BLaER1 (cell line): ENCODE results near the gene UBE2C.
A peak's percentile ranks its signal among the peaks of the same experiment; 100 is the strongest.

Source experiments
- H3K27ac ChIP-seq: shearing (Covaris generic); formaldehyde crosslinking; 2 replicates; pipeline ENCODE4 v1.8.1; 2022
- H3K27me3 ChIP-seq: shearing (Covaris generic); formaldehyde crosslinking; 2 replicates; pipeline ENCODE4 v1.8.1; 2022
- H3K36me3 ChIP-seq: shearing (Covaris generic); formaldehyde crosslinking; 2 replicates; pipeline ENCODE4 v1.8.1; 2022
- H3K4me1 ChIP-seq: shearing (Covaris generic); formaldehyde crosslinking; 2 replicates; pipeline ENCODE4 v1.8.1; 2022
- H3K4me2 ChIP-seq: shearing (Covaris generic); formaldehyde crosslinking; 2 replicates; pipeline ENCODE4 v1.8.1; 2022
- H3K4me3 ChIP-seq: shearing (Covaris generic); formaldehyde crosslinking; 2 replicates; pipeline ENCODE4 v1.8.1; 2022
- H3K9ac ChIP-seq: shearing (Covaris generic); formaldehyde crosslinking; 2 replicates; pipeline ENCODE4 v1.8.1; 2022
- H3K9me3 ChIP-seq: shearing (Covaris generic); formaldehyde crosslinking; 2 replicates; pipeline ENCODE4 v1.8.1; 2022
- H4K20me1 ChIP-seq: shearing (Covaris generic); formaldehyde crosslinking; 2 replicates; pipeline ENCODE4 v1.8.1; 2022
- Cebpa-rat ChIP-seq: shearing (Covaris generic); IDR thresholded peaks from 2 replicates; pipeline ENCODE4 v1.8.1; 2022

UBE2C gene

GRCh38 chr20:45857114-45857881 is 44.9 kb downstream of the UBE2C start, which contains the start of the genes ACOT8 and ZSWIM3:
TSS of gene ACOT8 (minus strand) at chr20:45857392. CDS start at chr20:45857315, 77 bp downstream.
TSS of gene ZSWIM3 (plus strand) at chr20:45857614. CDS start at chr20:45857826, 212 bp downstream.
- Histone ChIP-seq H3K27me3 (no peaks in the 10 kb centered on the region), H3K9me3 (no peaks in the 10 kb centered on the region), H3K4me3 (peak within 1 kb of the TSS; percentile 90), H3K9ac (peak within 1 kb of the TSS; percentile 87), H3K4me1 (peaks cover 35% of the 10 kb centered on the region), H4K20me1 (no peaks in the 10 kb centered on the region), H3K36me3 (peaks cover 35% of the 10 kb centered on the region), H3K27ac (peak within 1 kb of the TSS; percentile 83), H3K4me2 (peak within 1 kb of the TSS; percentile 94)
- TF ChIP-seq Cebpa-rat = no peak

GRCh38 chr20:45857882-45858216 is 45.4 kb downstream of the UBE2C start:
- no peak for TF ChIP-seq Cebpa-rat
- Histone ChIP-seq H3K9ac (peak overlapping the region; percentile 79), H3K4me1 (peaks cover 35% of the 10 kb centered on the region), H3K27ac (peak overlapping the region; percentile 71; the same call in 1 of the 2 replicates), H3K4me2 (peak overlapping the region; percentile 90), H3K9me3 (no peaks in the 10 kb centered on the region), H3K36me3 (peaks cover 29% of the 10 kb centered on the region), H3K27me3 (no peaks in the 10 kb centered on the region), H3K4me3 (peak overlapping the region; percentile 90), H4K20me1 (no peaks in the 10 kb centered on the region)

- Histone ChIP-seq H3K9ac (no peak overlapping the region), H3K27ac (no peak overlapping the region), H3K4me1 (peaks cover 35% of the 10 kb centered on the region), H3K4me2 (no peak overlapping the region), H3K9me3 (no peaks in the 10 kb centered on the region), H4K20me1 (no peaks in the 10 kb centered on the region), H3K4me3 (no peak overlapping the region), H3K27me3 (no peaks in the 10 kb centered on the region), H3K36me3 (peaks cover 9% of the 10 kb centered on the region)
- no peak for TF ChIP-seq Cebpa-rat
Observed at GRCh38 chr20:45859916-45860315, 47.5 kb downstream of the UBE2C start.

DNA sequence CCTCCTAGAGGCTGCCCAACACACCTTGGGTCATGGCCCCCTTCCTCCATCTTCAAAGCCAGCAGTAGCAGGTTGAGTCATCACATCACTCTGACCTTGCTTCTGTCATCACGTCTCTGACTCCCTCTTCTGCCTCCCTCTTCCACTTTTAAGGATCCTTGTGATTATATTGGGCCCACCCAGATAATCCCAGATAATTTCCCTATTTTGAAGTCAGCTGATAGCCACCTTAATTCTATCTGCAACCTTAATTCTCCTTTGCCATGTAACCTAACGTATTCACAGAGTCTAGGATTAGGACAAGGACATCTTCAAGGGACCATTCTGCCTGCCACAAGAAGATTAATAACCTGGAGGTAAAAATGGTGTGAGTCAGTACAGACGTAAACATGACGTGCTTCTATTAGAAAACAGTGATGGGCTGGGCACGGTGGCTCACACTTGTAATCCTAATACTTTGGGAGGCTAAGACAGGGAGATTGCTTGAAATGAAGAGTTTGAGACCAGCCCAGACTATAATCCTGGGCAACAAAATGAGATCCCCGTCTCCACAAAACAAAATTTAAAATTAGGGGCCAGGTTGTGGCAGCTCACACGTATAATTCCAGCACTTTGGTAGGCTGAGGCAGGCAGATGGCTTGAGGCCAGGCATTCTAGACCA is 48.2 kb downstream of the UBE2C start:
- Histone ChIP-seq H3K27ac (no peak overlapping the region), H3K4me2 (peak overlapping the region; percentile 4; the same call in 1 of the 2 replicates), H3K9me3 (no peaks in the 10 kb centered on the region), H3K27me3 (no peaks in the 10 kb centered on the region), H3K4me3 (no peak overlapping the region), H3K36me3 (0 out of 2 replicates have a peak, but pooled peaks cover 5% of the 10 kb centered on the region), H3K4me1 (peaks cover 34% of the 10 kb centered on the region), H3K9ac (no peak overlapping the region), H4K20me1 (0 out of 2 replicates have a peak, but pooled peaks cover 2% of the 10 kb centered on the region)
- no peak for TF ChIP-seq Cebpa-rat

GRCh38 chr20:45861221-45862075 is 49.0 kb downstream of the UBE2C start:
- no peak overlapping the region for H3K27ac ChIP-seq
- H3K36me3 ChIP-seq = 0 out of 2 replicates have a peak, but pooled peaks cover 5% of the 10 kb centered on the region
- H3K9ac ChIP-seq = no peak overlapping the region
- no peaks in the 10 kb centered on the region for H3K9me3 ChIP-seq
- H3K27me3 ChIP-seq = no peaks in the 10 kb centered on the region
- H3K4me1 ChIP-seq = peaks cover 27% of the 10 kb centered on the region
- peak overlapping the region; percentile 4; the same call in 1 of the 2 replicates for H3K4me2 ChIP-seq
- 0 out of 2 replicates have a peak, but pooled peaks cover 10% of the 10 kb centered on the region for H4K20me1 ChIP-seq
- TF ChIP-seq Cebpa-rat = no peak
- H3K4me3 ChIP-seq = no peak overlapping the region

DNA sequence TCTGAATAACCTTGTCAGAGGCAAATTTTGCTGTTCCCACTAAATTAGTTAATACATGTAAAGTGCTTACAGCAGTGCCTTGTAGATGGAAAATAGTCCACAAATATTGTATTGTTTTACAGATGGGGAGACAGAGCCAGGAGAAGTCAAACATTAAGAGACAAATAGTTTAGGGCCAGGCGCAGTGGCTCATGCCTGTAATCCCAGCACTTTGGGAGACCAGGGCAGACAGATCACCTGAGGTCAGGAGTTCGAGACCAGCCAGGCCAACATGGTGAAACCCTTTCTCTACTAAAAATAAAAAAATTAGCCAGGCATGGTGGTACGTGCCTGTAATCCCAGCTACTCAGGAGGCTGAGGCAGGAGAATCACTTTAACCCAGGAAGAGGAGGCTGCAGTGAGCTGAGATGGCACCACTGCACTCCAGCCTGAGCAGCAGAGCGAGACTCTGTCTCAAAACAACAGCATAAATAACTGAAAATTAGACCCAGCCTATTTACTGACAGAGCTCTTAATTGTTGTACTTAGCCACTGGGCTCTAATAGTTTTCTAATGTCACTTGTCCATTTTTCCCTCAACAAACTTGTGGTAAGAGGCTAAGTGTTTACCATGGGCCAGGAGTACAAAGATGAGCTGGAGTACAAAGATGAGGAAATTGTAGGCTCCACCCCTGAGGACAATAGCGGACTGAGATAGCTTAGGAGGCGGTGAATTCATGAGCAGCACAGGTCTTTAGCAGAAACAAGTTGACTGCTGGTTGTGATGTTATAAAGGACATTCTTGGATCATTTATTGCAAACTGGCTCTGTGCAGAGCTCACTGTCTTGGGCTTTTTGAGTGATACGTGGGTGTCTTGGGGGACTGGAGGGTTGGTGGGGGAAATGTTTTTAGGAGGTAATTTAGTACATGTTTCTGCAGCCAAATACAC is 51.4 kb downstream of the UBE2C start:
- H3K9ac ChIP-seq = no peak overlapping the region
- H3K27ac ChIP-seq = no peak overlapping the region
- H4K20me1 ChIP-seq = 0 out of 2 replicates have a peak, but pooled peaks cover 11% of the 10 kb centered on the region
- no peak overlapping the region for H3K4me3 ChIP-seq
- TF ChIP-seq Cebpa-rat = no peak
- H3K4me1 ChIP-seq = peaks cover 13% of the 10 kb centered on the region
- no peaks in the 10 kb centered on the region for H3K27me3 ChIP-seq
- no peaks in the 10 kb centered on the region for H3K9me3 ChIP-seq
- H3K4me2 ChIP-seq = no peak overlapping the region
- 0 out of 2 replicates have a peak, but pooled peaks cover 5% of the 10 kb centered on the region for H3K36me3 ChIP-seq

DNA sequence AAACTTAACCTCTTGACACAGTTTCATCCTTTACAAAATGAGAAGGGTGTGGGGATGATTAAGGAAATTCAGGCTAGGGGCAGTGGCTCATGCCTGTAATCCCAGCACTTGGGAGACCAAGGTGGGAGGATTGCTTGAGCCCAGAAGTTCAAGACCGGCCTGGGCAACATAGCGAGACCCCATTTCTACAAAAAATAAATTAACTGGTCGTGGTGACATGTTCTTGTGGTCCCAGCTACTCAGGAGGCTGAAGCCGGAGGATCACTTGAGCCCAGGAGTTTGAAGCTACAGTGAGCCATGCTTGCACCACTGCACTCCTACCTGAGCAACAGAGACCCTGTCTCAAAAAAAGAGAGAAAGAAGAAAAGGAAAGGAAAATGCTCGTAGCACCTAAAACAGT is 54.0 kb downstream of the UBE2C start:
- no peak overlapping the region for H3K27ac ChIP-seq
- peaks cover 7% of the 10 kb centered on the region; the same call in 1 of the 2 replicates for H3K36me3 ChIP-seq
- no peak overlapping the region for H3K4me2 ChIP-seq
- peaks cover 1% of the 10 kb centered on the region; the same call in 1 of the 2 replicates for H3K4me1 ChIP-seq
- no peak for TF ChIP-seq Cebpa-rat
- no peak overlapping the region for H3K4me3 ChIP-seq
- H3K9ac ChIP-seq = no peak overlapping the region
- H3K9me3 ChIP-seq = no peaks in the 10 kb centered on the region
- H4K20me1 ChIP-seq = 0 out of 2 replicates have a peak, but pooled peaks cover 11% of the 10 kb centered on the region
- H3K27me3 ChIP-seq = no peaks in the 10 kb centered on the region
